HCT116 (cell line): ENCODE results near the gene PLCB1. TPM values are rescaled to one million over a fixed set of nuclear protein-coding genes. Genes with fewer than 3 reads are reported as not detected.

Source experiments
- ATAC-seq: fragments of 200-7000 bp; cut with Tn5 transposase; 2 replicates; pipeline ENCODE4 v1.9.1; 2020; ENCODE audit warnings: mild to moderate bottlenecking, moderate library complexity
- BruUV-seq: library from RNA; stranded (reverse); fragments of 400-500 nt; replicated peaks from 2 replicates; lab custom pipeline; 2021; lab: Mats Ljungman, UMichigan
- CTCF ChIA-PET: fragments of 300-600 bp; sonication (Branson Sonifier 250); formaldehyde crosslinking; loops from one replicate; lab custom pipeline; 2021; ENCODE audit warnings: antibody characterized with exemption; lab: Charles Lee
- POLR2A ChIA-PET: fragments of 300-600, 350-600 bp; sonication (Branson Sonifier 250); formaldehyde crosslinking; loops from one replicate; lab custom pipeline; 2021; ENCODE audit warnings: antibody characterized with exemption; lab: Charles Lee
- RAD21 ChIA-PET, 2 experiments: fragments of 300-600 bp; sonication (Branson Sonifier 250); formaldehyde crosslinking; loops; one replicate each; lab custom pipeline; 2023; ENCODE audit warnings: low total read pairs in 2 of 2; ENCODE audit not compliant: uncharacterized antibody in 2 of 2, unreplicated experiment in 2 of 2, low non-redundant PET in 1 of 2; lab: Charles Lee
- DNase-seq: peaks from one replicate; pipeline ENCODE4 v3.0.0-alpha.2; 2010; ENCODE audit warnings: low read depth, low spot score
- H2AFZ ChIP-seq: fragments of 200-600 bp; shearing (Covaris generic), sonication (generic); 2 replicates; pipeline ENCODE4 v1.6.1; 2017; ENCODE audit warnings: low read depth, mixed run types, mixed read lengths, antibody characterized with exemption, low read length; ENCODE audit not compliant: poor library complexity, severe bottlenecking
- H3K27ac ChIP-seq: 2 replicates; pipeline ENCODE4 v1.5.1; 2012; ENCODE audit warnings: low read depth, low read length
- H3K27me3 ChIP-seq: fragments of 200-600 bp; sonication (generic); 2 replicates; pipeline ENCODE4 v1.6.1; 2016; ENCODE audit warnings: mixed run types, low read length, mixed read lengths; ENCODE audit not compliant: insufficient read depth
- H3K36me3 ChIP-seq, 2 experiments: fragments of 200-500 bp in 1 of 2; fragments of 200-600 bp in 1 of 2; sonication (Bioruptor generic) in 1 of 2; sonication (generic) in 1 of 2; 2 replicates each; pipeline versions ENCODE4 v1.5.1 to v1.6.1; 2014 to 2016; ENCODE audit warnings: low read length in 2 of 2, inconsistent platforms in 1 of 2, mixed read lengths in 1 of 2, mixed run types in 1 of 2; ENCODE audit not compliant: insufficient read depth in 2 of 2, control insufficient read depth in 1 of 2
- H3K4me1 ChIP-seq, 2 experiments: fragments of 200-600 bp in 1 of 2; sonication (generic) in 1 of 2; 2 replicates each; pipeline versions ENCODE4 v1.5.1 to v1.6.1; 2012 to 2017; ENCODE audit warnings: low read length in 2 of 2, inconsistent platforms in 1 of 2, mild to moderate bottlenecking in 1 of 2, mixed read lengths in 1 of 2, mixed run types in 1 of 2, moderate library complexity in 1 of 2; ENCODE audit not compliant: insufficient read depth in 2 of 2, control insufficient read depth in 1 of 2
- H3K4me2 ChIP-seq: fragments of 200-600 bp; sonication (generic); 2 replicates; pipeline ENCODE4 v1.6.1; 2017; ENCODE audit warnings: mixed run types, low read length, mixed read lengths
- H3K4me3 ChIP-seq, 2 experiments: fragments of 200-600 bp in 1 of 2; sonication (generic) in 1 of 2; replicated peaks in 1 of 2; 2 replicates each; pipeline ENCODE4 v1.5.1; 2011 to 2016; ENCODE audit warnings: low read length in 2 of 2, control low read depth in 1 of 2, low read depth in 1 of 2, mild to moderate bottlenecking in 1 of 2, mixed read lengths in 1 of 2, mixed run types in 1 of 2
- H3K79me2 ChIP-seq: fragments of 200-600 bp; sonication (generic); 2 replicates; pipeline ENCODE4 v1.6.1; 2017; ENCODE audit warnings: mild to moderate bottlenecking, mixed run types, low read length, moderate library complexity, mixed read lengths; ENCODE audit not compliant: insufficient read depth
- H3K9ac ChIP-seq: fragments of 200-600 bp; sonication (generic); 2 replicates; pipeline ENCODE4 v1.6.1; 2016; ENCODE audit warnings: low read length, mixed read lengths
- H3K9me2 ChIP-seq: fragments of 200-600 bp; sonication (generic), shearing (Covaris generic); 2 replicates; pipeline ENCODE4 v1.6.1; 2017; ENCODE audit warnings: mixed run types, mild to moderate bottlenecking, moderate library complexity; ENCODE audit not compliant: insufficient read depth
- H3K9me3 ChIP-seq, 2 experiments: fragments of 200-500 bp in 1 of 2; fragments of 200-600 bp in 1 of 2; sonication (Bioruptor generic) in 1 of 2; sonication (generic) in 1 of 2; 2 replicates each; pipeline ENCODE4 v1.6.1; 2014 to 2017; ENCODE audit warnings: low read length in 2 of 2, mixed read lengths in 2 of 2, inconsistent platforms in 1 of 2, low read depth in 1 of 2, mild to moderate bottlenecking in 1 of 2, mixed run types in 1 of 2, moderate library complexity in 1 of 2; ENCODE audit not compliant: control insufficient read depth in 1 of 2, insufficient read depth in 1 of 2
- H4K20me1 ChIP-seq: fragments of 200-600 bp; sonication (generic), shearing (Covaris generic); 2 replicates; pipeline ENCODE4 v1.6.1; 2017; ENCODE audit warnings: mixed run types, mild to moderate bottlenecking, moderate library complexity; ENCODE audit not compliant: insufficient read depth
- CBX3 ChIP-seq: IDR thresholded peaks from 2 replicates; pipeline ENCODE4 v1.6.1; 2012; ENCODE audit warnings: low read depth
- CEBPB ChIP-seq: IDR thresholded peaks from 2 replicates; pipeline ENCODE4 v1.6.1; 2012; ENCODE audit warnings: low read depth
- EGR1 ChIP-seq: IDR thresholded peaks from 2 replicates; pipeline ENCODE4 v1.6.1; 2012; ENCODE audit warnings: low read depth
- EZH2 ChIP-seq: fragments of 200-600 bp; sonication (generic); IDR thresholded peaks from 2 replicates; pipeline ENCODE4 v1.6.1; 2017; ENCODE audit warnings: antibody characterized with exemption, mixed run types
- EZH2phosphoT487 ChIP-seq: fragments of 200-600 bp; IDR thresholded peaks from 2 replicates; pipeline ENCODE4 v1.6.1; 2018; ENCODE audit warnings: antibody characterized with exemption, borderline replicate concordance
- JUND ChIP-seq: IDR thresholded peaks from 2 replicates; pipeline ENCODE4 v1.6.1; 2012
- POLR2A ChIP-seq: IDR thresholded peaks from 2 replicates; pipeline ENCODE4 v1.7.0; 2011; ENCODE audit warnings: borderline replicate concordance; ENCODE audit not compliant: insufficient read depth, insufficient read length; ENCODE audit errors: extremely low read depth
- POLR2AphosphoS5 ChIP-seq: IDR thresholded peaks from 2 replicates; pipeline ENCODE4 v1.6.1; 2011; ENCODE audit warnings: mild to moderate bottlenecking, low read depth, low read length, moderate library complexity
- RAD21 ChIP-seq: IDR thresholded peaks from 2 replicates; pipeline ENCODE4 v1.6.1; 2012; ENCODE audit warnings: low read depth, mild to moderate bottlenecking
- SP1 ChIP-seq: IDR thresholded peaks from 2 replicates; pipeline ENCODE4 v1.6.1; 2012; ENCODE audit warnings: low read depth
- SRF ChIP-seq: IDR thresholded peaks from 2 replicates; pipeline ENCODE4 v1.6.1; 2012; ENCODE audit warnings: low read depth
- YY1 ChIP-seq: IDR thresholded peaks from 2 replicates; pipeline ENCODE4 v1.6.1; 2011; ENCODE audit warnings: low read length, low read depth, moderate library complexity, mild to moderate bottlenecking; ENCODE audit not compliant: insufficient replicate concordance; ENCODE audit errors: extremely low read depth
- ZFX ChIP-seq: fragments of 450-650 bp; IDR thresholded peaks from 2 replicates; pipeline ENCODE4 v1.6.1; 2017
- ZNF274 ChIP-seq: fragments of 200-500 bp; sonication (Bioruptor generic); IDR thresholded peaks from 2 replicates; pipeline ENCODE4 v1.6.1; 2014; ENCODE audit warnings: mild to moderate bottlenecking, low read depth, low read length, inconsistent platforms
- intact Hi-C: fragments of 100-400 bp; cut with micrococcal nuclease; formaldehyde crosslinking; loops from 2 replicates; pipeline ENCODE4 v1.10.0; 2022
- total RNA-seq: library from RNA; stranded (reverse); gene quantifications from one replicate; pipeline ENCODE4 v1.2.1, GENCODE V29; 2021; ENCODE audit not compliant: unreplicated experiment
- TF ChIP-seq, protein P1 (sequence below), 3 experiments: fragments of 200-600 bp in 1 of 3; sonication (generic) in 1 of 3; IDR thresholded peaks in 2 of 3; conservative IDR thresholded peaks in 1 of 3; 2 replicates each; pipeline ENCODE4 v1.5.1; 2012 to 2017; ENCODE audit warnings: low read depth in 2 of 3, low read length in 2 of 3, antibody characterized with exemption in 1 of 3, borderline replicate concordance in 1 of 3, control low read depth in 1 of 3, mild to moderate bottlenecking in 1 of 3, mixed read lengths in 1 of 3, mixed run types in 1 of 3, moderate library complexity in 1 of 3; ENCODE audit not compliant: insufficient read depth in 1 of 3

The PLCB1 gene
- total RNA-seq, 1 experiment from 2014 or later, result 15.8 TPM

DNA sequence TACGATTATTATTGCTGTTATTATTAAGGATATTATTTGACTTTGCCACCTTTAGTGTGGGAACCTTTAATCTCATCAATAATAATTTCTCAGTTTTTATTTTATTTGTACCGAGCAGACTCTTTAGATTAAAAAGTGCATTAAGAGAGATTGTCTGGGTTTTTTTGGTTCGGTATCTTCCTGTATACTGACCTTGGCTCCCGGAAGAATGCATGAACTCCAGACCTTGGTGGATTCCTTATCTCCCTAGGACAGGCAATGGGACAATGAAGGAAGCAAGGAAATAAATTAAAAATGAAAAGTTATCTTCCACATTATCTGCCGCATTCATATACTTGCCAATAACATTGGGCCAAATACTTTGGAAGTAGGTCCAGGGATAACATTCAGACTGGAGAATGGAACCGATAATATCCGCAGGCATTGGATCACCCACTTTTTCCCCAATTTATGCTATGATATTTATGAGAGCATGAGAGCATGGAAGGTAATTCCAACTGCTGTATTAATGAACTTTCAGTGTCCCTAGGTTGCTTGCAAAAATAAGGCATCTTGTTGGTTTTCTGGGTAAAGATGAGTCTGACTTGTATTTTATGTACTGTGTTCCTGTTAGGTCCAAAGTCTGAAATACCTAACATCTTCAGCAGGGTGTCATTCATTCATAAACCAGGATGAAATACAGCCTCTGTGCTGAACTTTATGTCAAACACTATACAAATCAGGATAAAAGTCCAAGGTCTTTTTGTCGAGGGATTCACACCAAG is 232.1 kb downstream of the PLCB1 start:
- no peak for TF ChIP-seq EGR1
- TF ChIP-seq SRF, result no peak
- TF ChIP-seq ZNF274, result no peak
- TF ChIP-seq RAD21, result no peak
- TF ChIP-seq JUND, result no peak
- no peak for TF ChIP-seq EZH2
- TF ChIP-seq ZFX, result no peak
- no peak for TF ChIP-seq CEBPB
- TF ChIP-seq POLR2A, result no peak
- no peak for TF ChIP-seq EZH2phosphoT487
- TF ChIP-seq POLR2AphosphoS5, result no peak
- TF ChIP-seq, protein P1, sequence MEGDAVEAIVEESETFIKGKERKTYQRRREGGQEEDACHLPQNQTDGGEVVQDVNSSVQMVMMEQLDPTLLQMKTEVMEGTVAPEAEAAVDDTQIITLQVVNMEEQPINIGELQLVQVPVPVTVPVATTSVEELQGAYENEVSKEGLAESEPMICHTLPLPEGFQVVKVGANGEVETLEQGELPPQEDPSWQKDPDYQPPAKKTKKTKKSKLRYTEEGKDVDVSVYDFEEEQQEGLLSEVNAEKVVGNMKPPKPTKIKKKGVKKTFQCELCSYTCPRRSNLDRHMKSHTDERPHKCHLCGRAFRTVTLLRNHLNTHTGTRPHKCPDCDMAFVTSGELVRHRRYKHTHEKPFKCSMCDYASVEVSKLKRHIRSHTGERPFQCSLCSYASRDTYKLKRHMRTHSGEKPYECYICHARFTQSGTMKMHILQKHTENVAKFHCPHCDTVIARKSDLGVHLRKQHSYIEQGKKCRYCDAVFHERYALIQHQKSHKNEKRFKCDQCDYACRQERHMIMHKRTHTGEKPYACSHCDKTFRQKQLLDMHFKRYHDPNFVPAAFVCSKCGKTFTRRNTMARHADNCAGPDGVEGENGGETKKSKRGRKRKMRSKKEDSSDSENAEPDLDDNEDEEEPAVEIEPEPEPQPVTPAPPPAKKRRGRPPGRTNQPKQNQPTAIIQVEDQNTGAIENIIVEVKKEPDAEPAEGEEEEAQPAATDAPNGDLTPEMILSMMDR (IDR thresholded peaks at IDR 0.05 in 2 of 3, conservative IDR thresholded peaks at IDR 0.05 in 1 of 3; ENCODE audit: borderline replicate concordance in 1 of 3, insufficient read depth in 1 of 3, low read depth in 2 of 3, low read length in 2 of 3), result no peak
- no peak for TF ChIP-seq YY1
- TF ChIP-seq CBX3, result no peak
- TF ChIP-seq SP1, result no peak
- Histone ChIP-seq H3K36me3 (no peaks in the 10 kb centered on the region), H3K79me2 (no peaks in the 10 kb centered on the region), H4K20me1 (no peaks in the 10 kb centered on the region; the same call in 1 of the 2 replicates), H3K4me2 (no peak overlapping the region), H3K9me2 (no peaks in the 10 kb centered on the region), H2AFZ (no peak overlapping the region), H3K27me3 (no peaks in the 10 kb centered on the region), H3K4me3 (no peak overlapping the region), H3K9ac (no peak overlapping the region), H3K27ac (no peak overlapping the region), H3K9me3 (no peaks in the 10 kb centered on the region), H3K4me1 (no peaks in the 10 kb centered on the region)
- ChIA-PET CTCF (no interaction called here), POLR2A (no interaction called here), RAD21 (no interaction called here)
- intact Hi-C loops, result no loop called here
- no TSS peak for BruUV-seq
- ATAC-seq (no peak), DNase-seq (no peak)
